ENCODE data around the gene KIF19.

The KIF19 gene

GRCh38 chr17:74340470-74341023 is 14.5 kb downstream of the KIF19 start:
- no peak for DNase-seq (ENCODE audit: low spot score)

DNA sequence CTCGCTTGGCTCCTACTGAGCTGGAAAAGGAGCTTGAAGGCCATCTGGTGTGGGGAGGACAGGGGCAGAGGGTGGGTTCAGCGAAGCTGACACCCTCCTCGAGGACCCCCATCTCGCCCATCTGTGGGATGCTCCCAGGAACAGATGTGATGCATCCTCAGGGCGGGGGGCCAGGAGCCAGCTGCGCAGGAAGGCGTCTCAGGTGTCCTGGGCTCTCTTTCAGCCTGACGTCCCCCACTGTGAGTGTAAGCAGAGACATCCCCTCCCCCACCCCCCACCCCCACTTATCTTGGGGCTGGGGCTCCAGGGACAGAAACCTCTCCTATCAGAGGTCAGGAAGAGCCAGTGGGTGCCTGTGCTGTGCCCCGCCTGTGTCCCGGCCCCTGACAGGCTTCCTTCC is 16.2 kb downstream of the KIF19 start:
- DNase-seq (ENCODE audit: low spot score) = no peak

- no peak for DNase-seq (ENCODE audit: low spot score)
Observed at GRCh38 chr17:74343121-74343520, 17.1 kb downstream of the KIF19 start.

- DNase-seq (ENCODE audit: low spot score) = no peak
Observed at GRCh38 chr17:74343526-74344284, 17.7 kb downstream of the KIF19 start.

DNA sequence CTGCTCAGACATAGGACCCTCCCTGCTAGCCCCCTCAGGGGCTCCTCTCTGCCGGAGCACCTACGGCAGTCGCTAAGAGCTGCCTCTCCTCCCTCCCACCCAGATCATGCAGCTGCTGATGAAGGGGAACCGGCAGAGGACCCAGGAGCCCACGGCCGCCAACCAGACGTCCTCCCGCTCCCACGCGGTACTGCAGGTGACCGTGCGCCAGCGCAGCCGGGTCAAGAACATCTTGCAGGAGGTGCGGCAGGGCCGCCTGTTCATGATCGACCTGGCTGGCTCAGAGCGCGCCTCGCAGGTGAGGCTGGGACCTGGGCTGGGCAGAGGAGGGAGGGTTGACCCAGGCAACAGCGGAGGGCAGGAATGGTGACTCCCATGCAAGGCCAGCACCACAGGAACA is 18.6 kb downstream of the KIF19 start:
- no peak for DNase-seq (ENCODE audit: low spot score)

DNA sequence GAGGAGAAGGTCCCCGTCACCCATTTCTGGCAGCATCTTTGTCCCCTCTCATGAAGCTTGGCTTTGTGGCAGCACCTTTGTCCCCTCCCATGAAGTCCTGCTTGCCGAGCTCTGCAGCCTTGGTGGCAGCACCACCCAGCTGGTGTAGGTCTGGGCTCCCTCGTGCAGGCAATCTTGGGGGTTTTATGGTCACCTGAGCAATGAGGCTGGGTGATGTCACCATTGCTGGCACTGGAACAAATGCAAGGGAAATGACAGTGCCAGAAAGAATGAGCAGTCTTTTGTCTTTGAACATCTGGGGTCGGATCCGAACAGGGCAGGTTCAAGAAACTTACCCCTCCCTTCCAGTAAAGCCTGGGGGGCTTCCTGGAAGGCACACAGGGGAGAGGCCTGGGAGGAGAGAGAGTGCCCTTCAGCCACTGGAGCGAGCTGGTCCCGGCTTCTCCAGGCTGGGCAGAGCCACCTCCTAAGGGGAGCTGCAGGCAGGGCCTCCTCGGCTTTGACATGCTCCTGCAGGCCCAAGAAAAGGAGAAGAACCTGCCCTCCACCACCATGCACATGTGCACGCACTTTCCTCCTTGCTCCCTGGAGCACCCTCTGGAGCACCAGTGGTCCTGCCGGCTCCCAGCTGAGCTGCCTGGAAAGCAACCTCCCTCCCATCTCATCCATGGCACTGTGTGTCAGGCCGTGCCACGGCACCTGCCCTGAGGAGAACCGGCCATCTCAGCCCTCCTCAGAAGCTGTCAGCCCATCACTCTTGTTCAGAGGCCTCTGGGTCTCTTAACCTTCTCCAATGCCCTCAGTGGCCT is 19.6 kb downstream of the KIF19 start:
- DNase-seq (ENCODE audit: low spot score) = no peak

GRCh38 chr17:74347646-74348045 is 21.6 kb downstream of the KIF19 start:
- DNase-seq (ENCODE audit: low spot score) = no peak

- no peak for DNase-seq (ENCODE audit: low spot score)
Observed at GRCh38 chr17:74349120-74349519, 23.1 kb downstream of the KIF19 start.

GRCh38 chr17:74350486-74350885 is 24.5 kb downstream of the KIF19 start:
- DNase-seq (ENCODE audit: low spot score) = no peak

- no peak for DNase-seq (ENCODE audit: low spot score)
Observed at GRCh38 chr17:74351552-74352210, 25.7 kb downstream of the KIF19 start.

DNA sequence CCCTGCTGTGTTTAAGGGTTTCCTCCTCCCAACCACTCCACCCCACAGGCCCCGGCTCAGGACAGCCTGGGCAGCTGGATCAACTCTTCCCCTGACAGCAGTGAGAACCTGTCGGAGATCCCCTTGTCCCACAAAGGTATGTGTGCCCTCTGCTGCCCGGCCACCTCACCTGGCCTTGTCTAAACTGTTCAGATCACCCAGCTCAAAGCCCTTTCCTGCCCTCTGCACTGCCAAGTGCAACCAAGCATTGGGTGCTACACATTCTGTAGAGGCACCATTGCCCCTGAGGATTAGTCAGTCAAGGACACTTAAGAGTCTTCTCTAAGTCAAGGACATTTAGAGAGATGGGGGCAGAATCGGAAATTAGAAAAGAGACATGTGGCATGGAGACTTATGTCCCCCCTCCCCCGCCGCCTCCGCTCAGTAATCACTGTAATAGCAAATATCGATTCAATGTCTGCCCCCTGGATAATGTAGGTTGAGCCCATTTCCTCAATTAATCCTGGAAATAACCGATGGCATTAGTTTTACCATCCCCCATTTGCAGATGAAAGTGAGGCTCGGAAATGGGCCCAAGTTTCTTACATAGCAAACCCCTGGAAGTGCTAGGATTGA is 27.5 kb downstream of the KIF19 start:
- DNase-seq (ENCODE audit: low spot score) = no peak

DNA sequence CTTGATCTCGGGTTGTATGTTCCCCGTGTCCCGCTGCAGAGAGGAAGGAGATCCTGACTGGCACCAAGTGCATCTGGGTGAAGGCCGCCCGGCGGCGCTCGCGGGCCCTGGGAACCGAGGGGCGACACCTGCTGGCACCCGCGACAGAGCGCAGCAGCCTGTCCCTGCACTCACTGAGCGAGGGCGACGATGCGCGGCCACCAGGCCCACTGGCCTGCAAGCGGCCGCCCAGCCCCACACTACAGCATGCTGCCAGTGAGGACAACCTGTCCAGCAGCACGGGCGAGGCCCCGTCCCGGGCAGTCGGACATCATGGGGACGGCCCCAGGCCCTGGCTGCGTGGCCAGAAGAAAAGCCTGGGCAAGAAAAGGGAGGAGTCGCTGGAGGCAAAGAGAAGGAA is 28.1 kb downstream of the KIF19 start:
- peak; percentile 45 for DNase-seq (ENCODE audit: low spot score)

- DNase-seq (ENCODE audit: low spot score) = no peak
Observed at GRCh38 chr17:74354561-74354960, 28.5 kb downstream of the KIF19 start.

DNA sequence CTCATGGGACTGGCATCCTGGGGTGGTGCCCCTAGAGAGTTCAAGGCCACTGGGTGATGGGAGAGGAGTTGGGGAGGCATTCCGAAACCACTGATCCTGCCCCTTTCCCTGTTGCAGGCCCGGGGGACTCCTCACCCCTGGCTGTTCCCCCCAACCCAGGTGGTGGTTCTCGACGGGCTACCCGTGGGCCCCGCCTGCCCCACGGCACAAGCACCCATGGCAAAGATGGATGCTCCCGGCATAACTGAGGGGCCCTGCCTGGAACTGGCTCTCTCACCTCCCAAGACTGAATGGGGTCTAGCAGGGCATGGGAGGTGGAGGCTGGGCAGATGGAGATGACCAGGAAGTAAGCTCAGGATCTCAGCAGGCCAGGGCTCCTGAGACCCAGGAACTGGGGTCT is 29.0 kb downstream of the KIF19 start:
- DNase-seq (ENCODE audit: low spot score) = no peak

GRCh38 chr17:74356646-74357465 is 30.8 kb downstream of the KIF19 start:
- no peak for DNase-seq (ENCODE audit: low spot score)

- no peak for DNase-seq (ENCODE audit: low spot score)
Observed at GRCh38 chr17:74357466-74357809, 31.4 kb downstream of the KIF19 start.

DNA sequence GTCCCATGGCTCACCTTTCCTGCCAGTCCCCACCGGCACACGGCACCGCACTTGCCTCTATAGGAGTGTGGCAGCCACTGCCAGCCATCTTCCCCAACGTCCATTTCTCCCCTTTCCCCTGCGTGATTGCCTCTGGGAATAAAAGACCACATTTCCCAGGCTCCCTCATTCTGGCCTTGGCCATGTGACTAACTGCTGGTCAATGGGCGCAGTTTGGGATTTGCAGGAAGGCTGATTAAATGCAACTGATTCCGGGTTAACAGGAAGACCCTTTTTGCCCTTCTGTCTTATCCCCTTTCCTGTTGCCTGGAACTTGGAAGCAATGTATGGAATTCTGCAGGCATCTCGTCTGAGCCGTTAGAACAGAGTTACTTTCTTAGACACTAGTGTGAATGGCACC is 32.7 kb downstream of the KIF19 start:
- DNase-seq (ENCODE audit: low spot score) = no peak

- no peak for DNase-seq (ENCODE audit: low spot score)
Observed at GRCh38 chr17:74359916-74360315, 33.9 kb downstream of the KIF19 start.

DNA sequence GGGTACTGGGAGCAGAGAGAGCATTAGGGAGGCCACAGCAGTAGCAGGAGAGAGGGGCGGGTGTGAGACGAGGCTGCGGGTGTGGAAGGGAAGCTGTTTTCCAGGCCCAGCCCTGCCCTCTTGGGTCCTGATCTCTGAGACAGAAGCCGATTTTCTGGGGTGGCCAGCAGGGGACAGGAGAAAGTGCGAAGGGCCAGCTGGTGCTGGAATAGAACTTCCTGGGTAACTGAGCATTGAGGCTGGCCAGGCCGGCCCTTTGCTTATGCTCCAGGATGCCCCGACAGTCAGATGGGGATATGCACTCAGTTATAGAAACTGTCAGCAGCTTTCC is 34.8 kb downstream of the KIF19 start:
- DNase-seq (ENCODE audit: low spot score) = no peak

- peak; percentile 35 for DNase-seq (ENCODE audit: low spot score)
Observed at GRCh38 chr17:74361230-74362068, 35.4 kb downstream of the KIF19 start, which contains the start of gene BTBD17. BTBD17 (minus strand) TSS chr17:74361868; CDS start chr17:74361819, 49 bp downstream.

GRCh38 chr17:74362069-74362405 is 36.0 kb downstream of the KIF19 start:
- DNase-seq (ENCODE audit: low spot score) = no peak

Data from hematopoietic multipotent progenitor cell treated with erythropoietin and hydrocortisone succinate and interleukin-3 and kit ligand, for 15 days (in vitro differentiated cells).